ENCODE results near the gene PEAK3. TPM values are rescaled to one million over a fixed set of nuclear protein-coding genes. Genes with fewer than 3 reads are reported as not detected.
A peak's percentile ranks its signal among the peaks of the same experiment; 100 is the strongest.

Gene PEAK3
- total and polyA plus RNA-seq, 12 donors: 0.05 to 3.2 (median 1.2) TPM; not detected in 1

GRCh38 chr19:2317756-2318155 is 35.8 kb upstream of the PEAK3 start:
- Histone ChIP-seq H3K27me3 (no peaks in the 10 kb centered on the region), H3K4me3 (no peak overlapping the region), H3K36me3 (replicated peaks in 1 of 2) (peaks cover 0 to 4% of the 10 kb centered on the region in 2 donors), H3K9me3 (replicated peaks in 1 of 3) (no peaks in the 10 kb centered on the region), H3K4me1 (replicated peaks in 1 of 2) (no peaks in the 10 kb centered on the region), H3K27ac (no peak overlapping the region)
- no peak for TF ChIP-seq CTCF (IDR thresholded peaks at IDR 0.05)
- TF ChIP-seq POLR2A (IDR thresholded peaks at IDR 0.05): no peak
- DNase-seq: no peak
- intact Hi-C loops (cut with DNase I): loop anchor here in 1 of 2 donors (10.0 kb wide), 1 partner anchor 83 kb away; the partner anchor contains the start of genes PLEKHJ1 and SF3A2
- 77 to 92% (median 85%) methylated on average over 21 to 25 of the region's 25 CpGs for WGBS, 4 donors

GRCh38 chr19:2317300-2317699 is 35.3 kb upstream of the PEAK3 start:
- H3K9me3 ChIP-seq (replicated peaks in 1 of 3): no peaks in the 10 kb centered on the region
- H3K27ac ChIP-seq: no peak overlapping the region
- no peaks in the 10 kb centered on the region for H3K4me1 ChIP-seq (replicated peaks in 1 of 2)
- TF ChIP-seq POLR2A (IDR thresholded peaks at IDR 0.05) (no peak), CTCF (IDR thresholded peaks at IDR 0.05) (no peak)
- no peak overlapping the region for H3K4me3 ChIP-seq
- H3K36me3 ChIP-seq (replicated peaks in 1 of 2): peaks cover 0 to 3% of the 10 kb centered on the region in 2 donors
- WGBS, 4 donors: 85 to 93% (median 92%) methylated on average over 8 to 13 of the region's 13 CpGs
- no peaks in the 10 kb centered on the region for H3K27me3 ChIP-seq
- DNase-seq: no peak
- intact Hi-C loops (cut with DNase I): loop anchor here in 1 of 2 donors (10.0 kb wide), 1 partner anchor 82 kb away; the partner anchor contains the start of genes PLEKHJ1 and SF3A2

- Histone ChIP-seq H3K36me3 (replicated peaks in 1 of 2) (no peaks in the 10 kb centered on the region), H3K9me3 (replicated peaks in 1 of 3) (no peaks in the 10 kb centered on the region), H3K4me1 (replicated peaks in 1 of 2) (no peaks in the 10 kb centered on the region), H3K4me3 (no peak overlapping the region), H3K27ac (peak overlapping the region in 1 of 5 donors; percentile 14), H3K27me3 (no peaks in the 10 kb centered on the region)
- intact Hi-C loops (cut with DNase I): loop anchor here in 1 of 2 donors (10.0 kb wide), 1 partner anchor 81 kb away; the partner anchor contains the start of genes PLEKHJ1 and SF3A2
- WGBS, 4 donors: 27 to 55% (median 41%) methylated on average over 7 to 22 of the region's 22 CpGs
- peak in 5 of 6 experiments; percentile 59 to 78 (median 68) for TF ChIP-seq CTCF (IDR thresholded peaks at IDR 0.05)
- TF ChIP-seq POLR2A (IDR thresholded peaks at IDR 0.05): no peak
- DNase-seq: peak; percentile 64 to 82 (median 74)
Observed at GRCh38 chr19:2315818-2316353, 33.9 kb upstream of the PEAK3 start.

GRCh38 chr19:2315121-2315817 is 33.3 kb upstream of the PEAK3 start:
- DNase-seq: no peak
- Histone ChIP-seq H3K36me3 (replicated peaks in 1 of 2) (no peaks in the 10 kb centered on the region), H3K4me3 (no peak overlapping the region), H3K27ac (peak overlapping the region in 1 of 5 donors; percentile 14), H3K27me3 (no peaks in the 10 kb centered on the region), H3K9me3 (replicated peaks in 1 of 3) (no peaks in the 10 kb centered on the region), H3K4me1 (replicated peaks in 1 of 2) (no peaks in the 10 kb centered on the region)
- 82 to 84% (median 83%) methylated on average over 7 of the region's 7 CpGs for WGBS, 4 donors
- intact Hi-C loops (cut with DNase I): loop anchor here in 1 of 2 donors (10.0 kb wide), 1 partner anchor 80 kb away; the partner anchor contains the start of genes PLEKHJ1 and SF3A2
- TF ChIP-seq CTCF (IDR thresholded peaks at IDR 0.05): no peak
- no peak for TF ChIP-seq POLR2A (IDR thresholded peaks at IDR 0.05)
